HEK293T (cell line): ENCODE results near the gene RHEB.

ENCODE experiments used
- CTCF ChIA-PET: fragments of 350-600 bp; formaldehyde crosslinking; extraction: SDS; loops from one replicate; lab custom pipeline; 2021; ENCODE audit warnings: antibody characterized with exemption, inconsistent platforms; lab: Yijun Ruan, JAX
- POLR2A ChIA-PET: fragments of 350-600 bp; formaldehyde crosslinking; extraction: SDS; loops from one replicate; lab custom pipeline; 2020; ENCODE audit warnings: antibody characterized with exemption, inconsistent platforms; lab: Yijun Ruan, JAX
- DNase-seq: peaks from one replicate; pipeline ENCODE4 v3.0.0; 2012; ENCODE audit warnings: mixed read lengths; ENCODE audit errors: extremely low spot score
- ARNT ChIP-seq: fragments of 450-650 bp; IDR thresholded peaks from 2 replicates; pipeline ENCODE4 v1.6.1; 2017; ENCODE audit warnings: mild to moderate bottlenecking
- BHLHE40 ChIP-seq: fragments of 450-650 bp; IDR thresholded peaks from 2 replicates; pipeline ENCODE4 v1.6.1; 2016; ENCODE audit warnings: mild to moderate bottlenecking, moderate library complexity, borderline replicate concordance
- CTBP1 ChIP-seq: fragments of 450-650 bp; IDR thresholded peaks from 2 replicates; pipeline ENCODE4 v1.6.1; 2016; ENCODE audit warnings: borderline replicate concordance
- ELF4 ChIP-seq: fragments of 450-650 bp; IDR thresholded peaks from 2 replicates; pipeline ENCODE4 v1.6.1; 2017; ENCODE audit warnings: antibody characterized with exemption
- FOXA1 ChIP-seq: fragments of 450-650 bp; IDR thresholded peaks from 2 replicates; pipeline ENCODE4 v1.6.1; 2016; ENCODE audit warnings: mild to moderate bottlenecking
- FOXK2 ChIP-seq: fragments of 450-650 bp; IDR thresholded peaks from 2 replicates; pipeline ENCODE4 v1.6.1; 2016; ENCODE audit warnings: mild to moderate bottlenecking
- FOXM1 ChIP-seq: fragments of 450-650 bp; IDR thresholded peaks from 2 replicates; pipeline ENCODE4 v1.6.1; 2017; ENCODE audit warnings: mild to moderate bottlenecking, borderline replicate concordance
- HDGF ChIP-seq: fragments of 450-650 bp; IDR thresholded peaks from 2 replicates; pipeline ENCODE4 v1.6.1; 2017; ENCODE audit warnings: antibody characterized with exemption, borderline replicate concordance
- L3MBTL2 ChIP-seq: fragments of 450-650 bp; conservative IDR thresholded peaks from 2 replicates; pipeline ENCODE4 v1.6.1; 2016; ENCODE audit warnings: mild to moderate bottlenecking
- LEF1 ChIP-seq: fragments of 450-650 bp; IDR thresholded peaks from 2 replicates; pipeline ENCODE4 v1.6.1; 2017; ENCODE audit warnings: mild to moderate bottlenecking, borderline replicate concordance
- NFRKB ChIP-seq: fragments of 450-650 bp; IDR thresholded peaks from 2 replicates; pipeline ENCODE4 v1.6.1; 2016; ENCODE audit warnings: mild to moderate bottlenecking, moderate library complexity
- PKNOX1 ChIP-seq: fragments of 450-650 bp; IDR thresholded peaks from 2 replicates; pipeline ENCODE4 v1.6.1; 2016
- SP1 ChIP-seq: fragments of 450-650 bp; IDR thresholded peaks from 2 replicates; pipeline ENCODE4 v1.6.1; 2017
- SUZ12 ChIP-seq: fragments of 450-650 bp; IDR thresholded peaks from 2 replicates; pipeline ENCODE4 v1.6.1; 2016; ENCODE audit warnings: mild to moderate bottlenecking
- TARDBP ChIP-seq: fragments of 450-650 bp; IDR thresholded peaks from 2 replicates; pipeline ENCODE4 v1.6.1; 2016
- ZNF384 ChIP-seq: fragments of 450-650 bp; IDR thresholded peaks from 2 replicates; pipeline ENCODE4 v1.6.1; 2016

Gene RHEB

GRCh38 chr7:151436446-151437158 lies 83.1 kb downstream of the RHEB start:
- TF ChIP-seq FOXA1 (no peak), SP1 (no peak), LEF1 (no peak), ZNF384 (no peak), HDGF (no peak), FOXM1 (no peak), SUZ12 (no peak), L3MBTL2 (no peak), NFRKB (no peak), CTBP1 (no peak)
- ChIA-PET POLR2A (no interaction called here), CTCF (no interaction called here)
- DNase-seq: no peak

GRCh38 chr7:151435971-151436370 lies 83.7 kb downstream of the RHEB start:
- CTCF ChIA-PET: no interaction called here
- no peak for DNase-seq
- POLR2A ChIA-PET: no interaction called here
- TF ChIP-seq SP1 (no peak), PKNOX1 (no peak), BHLHE40 (no peak), L3MBTL2 (no peak), ARNT (no peak), ELF4 (no peak), LEF1 (no peak), FOXK2 (no peak), TARDBP (no peak), SUZ12 (no peak), CTBP1 (no peak), NFRKB (no peak)

- ChIA-PET POLR2A (no interaction called here), CTCF (no interaction called here)
- DNase-seq: no peak
- TF ChIP-seq HDGF (no peak), ARNT (no peak), NFRKB (no peak), FOXK2 (no peak), FOXA1 (no peak), SUZ12 (no peak), CTBP1 (no peak)
Observed at GRCh38 chr7:151435103-151435916, 84.4 kb downstream of the RHEB start.

DNA sequence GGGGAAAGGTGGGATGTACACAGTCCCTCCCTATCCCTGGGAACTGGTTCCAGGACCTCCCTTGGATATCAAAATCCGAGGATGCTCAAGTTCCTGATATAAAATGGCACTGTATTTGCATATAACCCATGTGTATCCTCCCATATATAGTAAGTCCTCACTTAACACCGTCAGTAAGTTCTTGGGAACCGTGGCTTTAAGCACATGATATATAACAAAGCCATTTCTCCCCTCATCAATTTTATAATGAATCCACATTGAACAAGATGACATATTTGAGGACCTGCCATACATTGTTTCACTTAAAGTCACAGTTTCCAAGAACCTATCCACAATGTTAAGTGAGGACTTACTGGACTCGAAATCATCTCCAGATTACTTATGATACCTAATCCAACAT lies 85.1 kb downstream of the RHEB start:
- ChIA-PET CTCF (no interaction called here), POLR2A (no interaction called here)
- no peak for TF ChIP-seq SUZ12
- no peak for TF ChIP-seq CTBP1
- TF ChIP-seq ZNF384: no peak
- no peak for TF ChIP-seq TARDBP
- no peak for TF ChIP-seq FOXM1
- TF ChIP-seq FOXK2: no peak
- TF ChIP-seq PKNOX1: no peak
- no peak for TF ChIP-seq ARNT
- TF ChIP-seq ELF4: no peak
- TF ChIP-seq L3MBTL2: no peak
- TF ChIP-seq LEF1: no peak
- no peak for TF ChIP-seq BHLHE40
- no peak for TF ChIP-seq SP1
- TF ChIP-seq FOXA1: no peak
- TF ChIP-seq NFRKB: no peak
- no peak for TF ChIP-seq HDGF
- no peak for DNase-seq

GRCh38 chr7:151433721-151434400 lies 85.8 kb downstream of the RHEB start:
- DNase-seq: no peak
- ChIA-PET POLR2A (no interaction called here), CTCF (interaction anchor here (0.6 kb wide), 1 partner anchor 34 kb away, joined by 4 read pairs; no protein-coding TSS in a partner anchor)
- TF ChIP-seq ELF4: no peak
- no peak for TF ChIP-seq SP1
- TF ChIP-seq FOXA1: no peak
- no peak for TF ChIP-seq HDGF
- TF ChIP-seq SUZ12: no peak
- no peak for TF ChIP-seq PKNOX1
- TF ChIP-seq FOXK2: no peak
- no peak for TF ChIP-seq CTBP1
- no peak for TF ChIP-seq BHLHE40
- TF ChIP-seq L3MBTL2: no peak
- no peak for TF ChIP-seq ZNF384
- no peak for TF ChIP-seq FOXM1
- no peak for TF ChIP-seq TARDBP
- TF ChIP-seq NFRKB: no peak
- no peak for TF ChIP-seq ARNT
